CD8-positive, alpha-beta memory T cell (primary cell): Measurements from ENCODE around the gene P2RX1. TPM values are rescaled to one million over a fixed set of nuclear protein-coding genes. Genes with fewer than 3 reads are reported as not detected.

ENCODE experiments used
- CTCF ChIA-PET: fragments of 350-600 bp; sonication (Branson Sonifier 250); formaldehyde crosslinking; loops from one replicate; lab custom pipeline; 2021; ENCODE audit warnings: antibody characterized with exemption; lab: Charles Lee
- POLR2A ChIA-PET: fragments of 350-600 bp; sonication (Branson Sonifier 250); formaldehyde crosslinking; loops from one replicate; lab custom pipeline; 2021; ENCODE audit warnings: antibody characterized with exemption; lab: Charles Lee
- DNase-seq, 5 donors: peaks; one replicate each; pipeline versions ENCODE4 v3.0.0 to v3.0.0-alpha.2; 2020 to 2022; ENCODE audit warnings: mixed read lengths in 1 of 5
- H3K27ac ChIP-seq: one replicate; pipeline ENCODE4 v1.7.0; 2013; ENCODE audit warnings: low read depth, mild to moderate bottlenecking, low read length, moderate library complexity
- H3K27me3 ChIP-seq: 2 replicates; pipeline ENCODE4 v1.7.0; 2013; ENCODE audit warnings: low read length, mild to moderate bottlenecking; ENCODE audit not compliant: insufficient read depth, poor library complexity, severe bottlenecking
- H3K36me3 ChIP-seq: 2 replicates; pipeline ENCODE4 v1.7.0; 2013; ENCODE audit warnings: mild to moderate bottlenecking, low read length, moderate library complexity; ENCODE audit not compliant: insufficient read depth
- H3K4me1 ChIP-seq: 2 replicates; pipeline ENCODE4 v1.7.0; 2013; ENCODE audit warnings: mild to moderate bottlenecking, low read length, moderate library complexity; ENCODE audit not compliant: insufficient read depth
- H3K4me3 ChIP-seq: 2 replicates; pipeline ENCODE4 v1.7.0; 2013; ENCODE audit warnings: mild to moderate bottlenecking, low read length
- H3K9me3 ChIP-seq: 2 replicates; pipeline ENCODE4 v1.7.0; 2013; ENCODE audit warnings: mild to moderate bottlenecking, low read length
- H3K27ac Mint-ChIP-seq, 8 donors: one replicate each; pipeline ENCODE4 v1.8.0; 2020 to 2021; ENCODE audit warnings: mixed read lengths in 8 of 8, mild to moderate bottlenecking in 6 of 8, inconsistent platforms in 3 of 8, moderate library complexity in 3 of 8
- H3K27me3 Mint-ChIP-seq, 2 donors: one replicate each; pipeline ENCODE4 v1.8.0; 2020 to 2021; ENCODE audit warnings: mixed read lengths in 2 of 2, mild to moderate bottlenecking in 1 of 2, moderate library complexity in 1 of 2
- H3K36me3 Mint-ChIP-seq, 3 donors: one replicate each; pipeline ENCODE4 v1.8.0; 2020 to 2021; ENCODE audit warnings: mixed read lengths in 3 of 3, inconsistent platforms in 1 of 3, mild to moderate bottlenecking in 1 of 3
- H3K4me1 Mint-ChIP-seq, 3 donors: one replicate each; pipeline ENCODE4 v1.8.0; 2020 to 2021; ENCODE audit warnings: mixed read lengths in 3 of 3, inconsistent platforms in 1 of 3, mild to moderate bottlenecking in 1 of 3
- H3K4me3 Mint-ChIP-seq, 7 donors: one replicate each; pipeline ENCODE4 v1.8.0; 2020 to 2021; ENCODE audit warnings: mixed read lengths in 7 of 7, mild to moderate bottlenecking in 6 of 7, moderate library complexity in 4 of 7, inconsistent platforms in 2 of 7
- H3K9me3 Mint-ChIP-seq, 5 donors: one replicate each; pipeline ENCODE4 v1.8.0; 2020 to 2022; ENCODE audit warnings: mixed read lengths in 5 of 5, mild to moderate bottlenecking in 3 of 5, moderate library complexity in 2 of 5, inconsistent platforms in 1 of 5
- polyA plus RNA-seq: library from polyadenylated mRNA; unstranded; fragments of 300-500 nt; fragmentation: Illumina TruSeq; gene quantifications from one replicate; pipeline ENCODE4 v1.2.3, GENCODE V29; 2021
- total RNA-seq, 2 experiments: library from RNA; stranded (reverse); gene quantifications; one replicate each; pipeline ENCODE4 v1.2.3, GENCODE V29; 2021

The P2RX1 gene
- total and polyA plus RNA-seq, 3 experiments from 2014 or later, result 0.13 to 0.22 TPM; not detected in 1

DNA sequence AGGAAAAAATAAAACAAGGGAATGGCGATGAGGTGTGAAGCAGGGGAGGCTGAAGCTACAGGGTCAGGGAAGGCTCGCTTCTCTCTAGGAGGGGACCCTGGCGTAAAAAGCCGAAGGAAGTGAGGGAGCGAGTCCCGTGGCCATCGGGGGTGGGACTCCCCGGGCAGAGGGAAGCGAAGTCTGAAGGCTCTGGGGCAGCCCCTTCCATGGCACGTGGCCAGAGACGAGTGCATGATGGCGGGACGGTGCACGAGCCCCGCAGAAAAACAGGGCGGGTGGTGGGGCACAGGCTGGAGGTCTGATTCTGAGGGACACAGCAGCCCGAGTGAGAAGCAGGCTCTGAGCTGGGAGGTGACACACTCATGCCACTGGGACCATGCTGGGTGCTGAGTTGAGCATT, 49.2 kb downstream of the P2RX1 start:
- ChIA-PET CTCF (interaction anchor here (1.2 kb wide), 1 partner anchor 207 kb away, joined by 3 read pairs; no protein-coding TSS in a partner anchor), POLR2A (no interaction called here)
- no peaks in the 10 kb centered on the region for H3K4me1 ChIP-seq
- Mint-ChIP-seq H3K9me3 (no peaks in the 10 kb centered on the region), H3K27ac (peak overlapping the region in 3 of 8 donors; percentile 6 to 29 (median 8)), H3K36me3 (no peaks in the 10 kb centered on the region), H3K4me1 (peaks cover 5 to 6% (median 5%) of the 10 kb centered on the region in 3 donors), H3K27me3 (no peaks in the 10 kb centered on the region), H3K4me3 (no peak overlapping the region)
- H3K4me3 ChIP-seq, result no peak overlapping the region
- H3K9me3 ChIP-seq, result no peaks in the 10 kb centered on the region
- no peak overlapping the region for H3K27ac ChIP-seq
- no peaks in the 10 kb centered on the region for H3K36me3 ChIP-seq
- H3K27me3 ChIP-seq, result no peaks in the 10 kb centered on the region
- no peak for DNase-seq

DNA sequence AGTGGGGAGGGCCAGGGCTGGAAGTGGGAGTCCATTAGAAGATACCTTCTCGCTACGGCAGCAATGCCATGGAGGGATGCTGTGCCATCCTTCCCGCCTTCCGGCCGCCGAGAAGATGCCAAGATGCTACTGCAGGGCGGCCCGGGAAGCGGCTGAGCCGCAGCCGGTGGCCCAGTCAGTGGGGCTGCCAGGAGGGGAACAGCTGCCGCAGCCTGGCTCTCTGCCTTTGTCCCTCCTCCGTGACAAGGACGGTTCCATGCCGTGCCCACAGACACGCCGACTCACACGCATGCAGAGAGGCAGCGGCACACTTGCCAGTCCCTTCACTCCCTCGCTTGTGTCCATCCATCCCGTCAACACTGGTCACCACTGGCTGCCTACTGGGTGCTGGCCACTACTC, 50.0 kb downstream of the P2RX1 start:
- H3K36me3 ChIP-seq, result no peaks in the 10 kb centered on the region
- Mint-ChIP-seq H3K4me3 (no peak overlapping the region), H3K4me1 (peaks cover 5 to 6% (median 5%) of the 10 kb centered on the region in 3 donors), H3K9me3 (no peaks in the 10 kb centered on the region), H3K27me3 (no peaks in the 10 kb centered on the region), H3K36me3 (no peaks in the 10 kb centered on the region), H3K27ac (no peak overlapping the region)
- H3K4me1 ChIP-seq, result no peaks in the 10 kb centered on the region
- DNase-seq, result no peak
- CTCF ChIA-PET, result interaction anchor here (1.2 kb wide), 1 partner anchor 208 kb away, joined by 3 read pairs; no protein-coding TSS in a partner anchor
- H3K4me3 ChIP-seq, result no peak overlapping the region
- POLR2A ChIA-PET, result no interaction called here
- H3K9me3 ChIP-seq, result no peaks in the 10 kb centered on the region
- H3K27me3 ChIP-seq, result no peaks in the 10 kb centered on the region
- H3K27ac ChIP-seq, result no peak overlapping the region

DNA sequence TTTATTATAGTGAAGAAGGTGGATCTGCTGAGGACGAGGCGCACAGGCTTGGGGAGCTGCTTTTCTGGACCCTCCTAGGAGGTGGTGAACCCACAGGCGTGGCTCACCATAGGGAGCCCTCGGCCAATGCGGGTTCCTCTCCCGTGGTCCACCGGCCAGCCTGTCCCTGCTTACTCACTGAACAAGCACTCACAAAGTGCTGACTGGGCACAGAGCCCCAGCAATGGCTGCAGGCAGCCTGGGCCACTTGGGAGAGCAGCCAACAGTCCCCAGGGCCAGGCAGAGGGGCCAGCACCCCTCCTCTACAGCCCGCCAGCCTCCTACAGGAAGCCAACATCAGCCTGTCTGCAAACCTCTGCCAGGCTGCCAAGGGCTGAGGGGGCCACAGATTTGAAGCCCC, 51.1 kb downstream of the P2RX1 start:
- no peaks in the 10 kb centered on the region for H3K9me3 ChIP-seq

DNA sequence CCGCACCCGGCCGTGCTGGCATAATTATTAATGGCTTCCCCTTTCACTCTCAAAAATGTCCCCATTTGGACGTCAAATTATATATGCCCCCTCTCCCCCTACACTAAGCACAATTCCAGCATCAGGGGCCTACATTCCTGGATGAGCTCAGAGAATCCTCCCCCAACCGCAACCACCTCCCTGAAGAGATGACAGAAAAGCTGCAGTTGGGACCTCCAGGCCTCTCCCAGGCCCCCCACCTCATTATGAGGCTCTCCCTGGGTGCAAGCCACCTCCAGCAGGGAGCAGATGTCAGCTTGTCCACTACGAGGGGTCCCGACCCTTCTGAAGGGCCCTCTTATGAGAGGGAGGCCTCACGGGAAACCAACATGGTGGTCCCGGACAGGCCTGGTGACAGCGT, 51.7 kb downstream of the P2RX1 start:
- H3K27me3 Mint-ChIP-seq, result no peaks in the 10 kb centered on the region
- no peak overlapping the region for H3K27ac Mint-ChIP-seq
- H3K36me3 Mint-ChIP-seq, result peaks cover 0 to 3% (median 0%) of the 10 kb centered on the region in 3 donors
- H3K9me3 Mint-ChIP-seq, result no peaks in the 10 kb centered on the region
- Histone ChIP-seq H3K36me3 (no peaks in the 10 kb centered on the region), H3K4me1 (no peaks in the 10 kb centered on the region), H3K27me3 (no peaks in the 10 kb centered on the region), H3K27ac (no peak overlapping the region), H3K4me3 (no peak overlapping the region), H3K9me3 (no peaks in the 10 kb centered on the region)
- no peak for DNase-seq
- no peak overlapping the region for H3K4me3 Mint-ChIP-seq
- no peaks in the 10 kb centered on the region for H3K4me1 Mint-ChIP-seq
- ChIA-PET CTCF (interaction anchor here (1.0 to 3.2 kb wide), 7 partner anchors 9 to 210 kb away, joined by 3 to 14 read pairs (median 3); partner anchors contain the start of gene NCBP3), POLR2A (interaction anchor here (0.6 kb wide), 1 partner anchor 538 kb away, joined by 3 read pairs; no protein-coding TSS in a partner anchor)

More for the DNA sequence above, 51.1 kb downstream of the P2RX1 start:
- ChIA-PET POLR2A (no interaction called here), CTCF (interaction anchor here (1.3 to 3.2 kb wide), 3 partner anchors 19 to 31 kb away, joined by 3 to 14 read pairs (median 5); partner anchors contain the start of gene NCBP3)
- Mint-ChIP-seq H3K4me1 (no peaks in the 10 kb centered on the region), H3K4me3 (no peak overlapping the region), H3K9me3 (no peaks in the 10 kb centered on the region), H3K27me3 (no peaks in the 10 kb centered on the region), H3K27ac (no peak overlapping the region), H3K36me3 (peaks cover 0 to 3% (median 0%) of the 10 kb centered on the region in 3 donors)
- Histone ChIP-seq H3K27ac (no peak overlapping the region), H3K4me1 (no peaks in the 10 kb centered on the region), H3K27me3 (no peaks in the 10 kb centered on the region), H3K36me3 (no peaks in the 10 kb centered on the region), H3K4me3 (no peak overlapping the region)
- DNase-seq, result no peak

DNA sequence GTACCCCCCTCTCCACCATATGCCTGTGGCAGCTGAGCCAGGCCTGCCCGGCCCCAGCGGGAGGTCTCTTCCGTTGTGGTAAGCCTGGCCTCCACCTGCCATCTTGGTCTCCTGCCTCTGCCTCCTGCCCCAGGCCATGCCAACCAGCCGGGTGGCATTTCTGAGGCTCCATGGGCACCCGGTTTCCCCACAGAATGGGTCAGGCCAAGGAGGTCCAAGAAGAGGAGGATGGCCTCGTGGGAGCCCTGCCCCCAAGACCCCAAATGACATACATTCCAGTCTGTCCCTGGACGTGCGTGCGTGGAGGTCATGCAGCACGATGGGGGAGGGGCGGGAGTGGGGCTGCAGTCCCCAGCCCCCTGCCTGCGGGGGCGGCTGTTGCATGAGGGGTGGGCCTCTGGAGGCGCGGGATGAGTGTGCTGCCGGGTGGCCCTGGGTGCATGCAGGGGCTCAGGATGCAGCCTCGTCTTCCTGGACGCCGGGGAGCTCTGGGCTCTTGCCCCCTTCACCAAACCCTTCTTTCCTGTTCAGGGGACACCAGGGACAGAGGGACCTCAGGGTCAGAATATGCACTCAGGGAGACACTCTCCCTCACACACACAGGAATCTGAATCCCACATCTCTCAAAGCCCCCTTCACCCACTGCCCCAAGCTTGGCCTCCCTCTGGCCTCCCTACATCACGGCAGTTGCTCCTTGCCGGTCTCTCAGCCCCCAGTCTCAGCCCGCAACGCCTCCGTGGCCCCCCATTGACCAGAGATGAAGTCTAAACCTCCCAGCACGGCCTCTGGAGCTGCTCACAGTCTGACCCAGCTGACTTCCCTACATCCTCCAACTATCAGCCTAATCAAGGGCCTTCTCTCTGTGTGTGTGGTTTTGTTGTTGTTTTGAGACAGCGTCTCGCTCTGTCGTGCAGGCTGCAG, 54.2 kb downstream of the P2RX1 start:
- H3K27me3 Mint-ChIP-seq, result no peaks in the 10 kb centered on the region
- no peaks in the 10 kb centered on the region for H3K27me3 ChIP-seq

DNA sequence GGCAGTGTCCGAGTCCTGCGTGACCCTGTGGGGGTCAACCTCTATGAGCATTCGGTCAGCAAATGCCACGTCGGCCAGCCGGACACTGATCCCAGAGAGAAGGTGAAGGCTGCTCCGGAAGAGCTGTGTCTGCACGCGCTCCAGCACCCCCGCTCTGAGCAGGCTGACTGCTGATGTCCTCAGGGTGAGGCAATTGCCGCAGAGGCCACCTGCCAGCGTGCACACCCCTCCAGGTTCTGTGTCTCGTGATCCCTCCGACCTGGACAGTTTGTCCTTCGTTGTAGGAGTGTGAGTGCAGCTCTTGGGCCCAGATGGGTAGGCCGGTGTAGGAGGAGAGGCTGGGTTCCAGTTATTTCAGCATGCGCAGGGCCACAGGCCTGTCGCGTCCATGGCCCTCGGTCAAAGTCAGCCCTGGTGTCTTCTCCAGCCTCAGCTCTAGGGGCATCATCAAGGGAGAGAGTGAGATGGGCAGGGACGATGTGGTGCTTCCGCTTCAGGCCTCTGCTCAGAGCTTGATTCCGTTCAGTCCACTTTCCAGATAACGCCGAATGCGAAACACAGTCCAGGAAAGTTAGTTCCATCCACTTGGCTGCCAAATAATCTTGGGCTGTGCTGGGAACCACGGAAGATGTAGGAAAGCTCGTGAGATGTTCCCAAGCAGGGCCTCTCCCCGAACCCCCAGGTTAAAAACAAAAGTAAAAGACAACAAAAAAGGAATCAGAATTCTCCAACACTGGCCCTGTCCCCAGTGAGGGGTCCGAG, 55.1 kb downstream of the P2RX1 start:
- Histone ChIP-seq H3K36me3 (no peaks in the 10 kb centered on the region), H3K4me1 (no peaks in the 10 kb centered on the region), H3K27ac (no peak overlapping the region), H3K27me3 (no peaks in the 10 kb centered on the region), H3K4me3 (no peak overlapping the region), H3K9me3 (no peaks in the 10 kb centered on the region)
- H3K9me3 Mint-ChIP-seq, result no peaks in the 10 kb centered on the region
- no peaks in the 10 kb centered on the region for H3K4me1 Mint-ChIP-seq
- no peak overlapping the region for H3K4me3 Mint-ChIP-seq
- peak in 1 of 5 donors; percentile 26 for DNase-seq
- POLR2A ChIA-PET, result no interaction called here
- peaks cover 0 to 3% (median 0%) of the 10 kb centered on the region in 3 donors for H3K36me3 Mint-ChIP-seq
- no peak overlapping the region for H3K27ac Mint-ChIP-seq
- H3K27me3 Mint-ChIP-seq, result no peaks in the 10 kb centered on the region
- CTCF ChIA-PET, result interaction anchor here (1.3 to 1.9 kb wide), 2 partner anchors 15 to 123 kb away, joined by 3 to 6 read pairs; partner anchors contain the start of gene NCBP3

More for the DNA sequence above, 54.2 kb downstream of the P2RX1 start:
- H3K9me3 ChIP-seq, result no peaks in the 10 kb centered on the region
- POLR2A ChIA-PET, result no interaction called here
- Mint-ChIP-seq H3K4me1 (no peaks in the 10 kb centered on the region), H3K36me3 (peaks cover 0 to 3% (median 0%) of the 10 kb centered on the region in 3 donors), H3K9me3 (no peaks in the 10 kb centered on the region), H3K4me3 (no peak overlapping the region), H3K27ac (peak overlapping the region in 1 of 8 donors; percentile 58)
- no peaks in the 10 kb centered on the region for H3K36me3 ChIP-seq
- DNase-seq, result peak in 1 of 5 donors; percentile 8
- CTCF ChIA-PET, result interaction anchor here (0.7 to 1.4 kb wide), 4 partner anchors 52 to 151 kb away, joined by 3 to 4 read pairs (median 3); no protein-coding TSS in a partner anchor
- no peak overlapping the region for H3K4me3 ChIP-seq
- H3K4me1 ChIP-seq, result no peaks in the 10 kb centered on the region
- no peak overlapping the region for H3K27ac ChIP-seq

DNA sequence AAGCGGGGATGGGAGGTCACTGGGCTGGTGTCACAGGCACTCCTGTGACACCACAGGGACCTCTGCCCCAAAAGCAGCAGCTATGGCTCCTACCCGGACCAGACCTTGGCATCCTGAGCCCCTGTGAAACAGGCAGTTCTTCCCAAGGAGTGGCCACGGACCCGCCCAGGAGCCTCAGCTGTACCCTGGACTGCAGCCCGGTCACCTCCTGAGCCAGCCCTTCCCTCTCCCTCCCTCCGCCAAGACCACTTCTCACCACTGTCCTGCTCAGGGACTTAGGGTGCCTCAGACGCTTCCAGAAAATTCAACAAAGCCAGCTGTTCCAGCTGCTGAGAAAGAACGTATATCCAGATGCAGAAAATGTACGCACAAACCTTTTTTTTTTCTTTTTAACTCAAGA, 56.3 kb downstream of the P2RX1 start:
- CTCF ChIA-PET, result interaction anchor here (0.6 to 1.9 kb wide), 2 partner anchors 14 to 47 kb away, joined by 3 to 6 read pairs; partner anchors contain the start of gene NCBP3
- peak in 1 of 5 donors; percentile 35 for DNase-seq
- no peaks in the 10 kb centered on the region for H3K27me3 Mint-ChIP-seq
- H3K9me3 ChIP-seq, result no peaks in the 10 kb centered on the region
- no peak overlapping the region for H3K27ac ChIP-seq
- POLR2A ChIA-PET, result interaction anchor here (1.1 kb wide), 1 partner anchor 165 kb away, joined by 3 read pairs; no protein-coding TSS in a partner anchor
- H3K27ac Mint-ChIP-seq, result no peak overlapping the region
- no peaks in the 10 kb centered on the region for H3K36me3 ChIP-seq
- no peaks in the 10 kb centered on the region for H3K9me3 Mint-ChIP-seq
- no peak overlapping the region for H3K4me3 ChIP-seq
- no peaks in the 10 kb centered on the region for H3K27me3 ChIP-seq
- H3K4me1 ChIP-seq, result no peaks in the 10 kb centered on the region
- H3K4me1 Mint-ChIP-seq, result no peaks in the 10 kb centered on the region
- H3K4me3 Mint-ChIP-seq, result no peak overlapping the region
- peaks cover 0 to 3% (median 0%) of the 10 kb centered on the region in 3 donors for H3K36me3 Mint-ChIP-seq
